ENCODE results near the gene REM1.
"Not testable (repeated sequence)": the region's sequence is repeated elsewhere in the genome, so short reads cannot be mapped to it uniquely, and the experiment has no call there.

REM1 gene, protein sequence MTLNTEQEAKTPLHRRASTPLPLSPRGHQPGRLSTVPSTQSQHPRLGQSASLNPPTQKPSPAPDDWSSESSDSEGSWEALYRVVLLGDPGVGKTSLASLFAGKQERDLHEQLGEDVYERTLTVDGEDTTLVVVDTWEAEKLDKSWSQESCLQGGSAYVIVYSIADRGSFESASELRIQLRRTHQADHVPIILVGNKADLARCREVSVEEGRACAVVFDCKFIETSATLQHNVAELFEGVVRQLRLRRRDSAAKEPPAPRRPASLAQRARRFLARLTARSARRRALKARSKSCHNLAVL

DNA sequence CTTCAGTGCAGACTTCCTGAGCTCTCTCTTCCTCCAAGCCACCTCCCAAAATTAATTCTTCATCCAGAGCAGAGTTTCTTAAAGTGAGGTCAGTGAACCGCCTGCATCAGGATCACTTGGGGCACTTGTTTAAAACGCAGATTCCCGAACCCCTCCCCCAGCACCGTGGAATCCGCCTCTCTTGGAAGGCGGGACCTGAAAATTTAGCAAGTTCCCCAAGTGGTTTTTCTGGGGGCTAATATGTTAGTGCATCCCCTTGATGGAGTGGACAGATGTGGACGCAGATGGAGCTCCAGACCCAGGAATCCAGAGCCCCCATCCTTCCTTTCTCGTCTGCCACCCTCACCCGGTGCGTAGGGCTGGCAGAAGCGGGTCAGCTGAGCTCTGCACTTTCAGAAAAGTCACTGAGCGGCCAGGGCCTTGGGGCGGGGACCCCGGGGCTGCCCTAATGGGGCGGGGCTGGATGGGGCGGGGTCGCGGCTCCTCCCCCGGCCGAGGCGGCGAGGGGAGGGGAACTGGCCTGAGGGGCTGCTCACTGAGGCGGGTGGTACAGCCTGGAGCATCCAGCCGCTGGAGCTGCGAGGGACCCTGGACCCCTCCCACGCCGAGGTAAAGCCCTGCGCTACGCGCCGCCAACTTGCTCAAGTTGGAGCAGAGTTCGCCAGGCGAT lies at the start of gene REM1, which contains the start of gene DEFB124:
REM1 (plus strand) TSS at position 531 of the 670 bp plus-strand sequence. CDS start 1,158 bp downstream, outside the sequence.
DEFB124 (minus strand) TSS at position 370 of the 670 bp plus-strand sequence. CDS start 2,114 bp downstream, outside the sequence.
- no peak for DNase-seq

DNA sequence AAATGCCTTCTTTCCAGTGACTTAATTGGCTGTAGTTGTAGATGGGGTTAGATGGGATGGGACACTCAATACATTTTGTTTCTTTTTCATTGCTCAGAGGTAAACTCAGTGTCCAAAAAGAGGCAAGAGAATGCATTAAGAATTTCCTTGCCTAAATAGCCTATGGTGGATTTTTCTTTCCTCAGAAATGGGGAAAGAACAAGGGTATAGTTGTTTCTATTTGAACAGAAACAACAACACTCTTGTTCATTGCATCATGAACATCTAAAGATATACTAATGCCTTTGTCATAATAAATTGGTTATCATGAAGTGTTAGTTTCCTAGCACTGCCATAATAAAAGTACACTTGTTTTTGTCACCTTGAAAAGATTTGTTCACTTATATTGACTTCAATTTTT lies 49.3 kb upstream of the REM1 start:
- DNase-seq = no peak

DNA sequence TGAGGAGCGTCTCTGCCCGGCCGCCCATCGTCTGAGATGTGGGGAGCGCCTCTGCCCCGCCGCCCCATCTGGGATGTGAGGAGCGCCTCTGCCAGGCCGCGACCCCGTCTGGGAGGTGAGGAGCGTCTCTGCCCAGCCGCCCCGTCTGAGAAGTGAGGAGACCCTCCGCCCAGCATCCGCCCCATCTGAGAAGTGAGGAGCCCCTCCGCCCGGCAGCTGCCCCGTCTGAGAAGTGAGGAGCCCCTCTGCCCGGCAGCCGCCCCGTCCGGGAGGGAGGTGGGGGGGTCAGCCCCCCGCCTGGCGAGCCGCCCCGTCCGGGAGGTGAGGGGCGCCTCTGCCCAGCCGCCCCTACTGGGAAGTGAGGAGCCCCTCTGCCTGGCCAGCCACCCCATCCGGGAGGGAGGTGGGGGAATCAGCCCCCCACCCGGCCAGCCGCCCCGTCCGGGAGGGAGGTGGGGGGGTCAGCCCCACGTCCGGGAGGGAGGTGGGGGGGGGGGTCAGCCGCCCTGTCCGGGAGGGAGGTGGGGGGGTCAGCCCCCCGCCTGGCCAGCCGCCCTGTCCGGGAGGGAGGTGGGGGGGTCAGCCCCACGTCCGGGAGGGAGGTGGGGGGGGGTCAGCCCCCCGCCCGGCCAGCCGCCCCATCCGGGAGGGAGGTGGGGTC lies 48.1 kb upstream of the REM1 start:
- not testable (repeated sequence) for DNase-seq

DNA sequence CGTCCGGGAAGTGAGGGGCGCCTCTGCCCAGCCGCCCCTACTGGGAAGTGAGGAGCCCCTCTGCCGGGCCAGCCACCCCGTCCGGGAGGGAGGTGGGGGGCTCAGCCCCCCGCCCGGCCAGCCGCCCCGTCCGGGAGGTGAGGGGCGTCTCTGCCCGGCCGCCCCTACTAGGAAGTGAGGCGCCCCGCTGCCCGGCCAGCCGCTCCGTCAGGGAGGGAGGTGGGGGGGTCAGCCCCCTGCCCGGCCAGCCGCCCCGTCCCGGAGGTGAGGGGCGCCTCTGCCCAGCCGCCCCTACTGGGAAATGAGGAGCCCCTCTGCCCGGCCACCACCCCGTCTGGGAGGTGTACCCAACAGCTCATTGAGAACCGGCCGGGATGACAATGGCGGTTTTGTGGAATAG lies 47.5 kb upstream of the REM1 start:
- not testable (repeated sequence) for DNase-seq

DNA sequence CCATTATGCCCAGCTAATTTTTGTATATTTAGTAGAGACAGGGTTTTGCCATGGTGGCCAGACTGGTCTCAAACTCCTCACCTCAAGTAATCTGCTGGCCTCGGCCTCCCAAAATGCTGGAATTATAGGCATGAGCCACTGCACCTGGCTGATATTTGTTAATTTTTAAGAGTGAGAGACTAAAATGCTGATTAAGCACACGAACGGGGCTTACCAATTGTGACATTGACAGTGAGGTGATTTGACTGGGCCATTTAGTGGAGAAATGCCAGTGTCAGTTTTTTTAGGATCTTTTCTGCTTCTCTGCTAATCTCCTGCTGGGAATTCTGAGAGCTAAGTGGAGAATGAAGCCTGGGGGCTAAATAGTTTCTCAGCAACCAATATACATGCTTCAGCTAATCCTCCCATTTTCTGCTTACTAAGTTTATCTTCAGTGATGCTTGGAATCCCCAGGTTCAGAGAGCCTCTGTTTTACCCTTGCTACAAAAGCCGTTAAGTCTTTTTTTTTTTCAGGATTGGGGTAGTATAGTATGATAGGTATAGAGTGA lies 44.4 kb upstream of the REM1 start:
- DNase-seq = no peak

DNA sequence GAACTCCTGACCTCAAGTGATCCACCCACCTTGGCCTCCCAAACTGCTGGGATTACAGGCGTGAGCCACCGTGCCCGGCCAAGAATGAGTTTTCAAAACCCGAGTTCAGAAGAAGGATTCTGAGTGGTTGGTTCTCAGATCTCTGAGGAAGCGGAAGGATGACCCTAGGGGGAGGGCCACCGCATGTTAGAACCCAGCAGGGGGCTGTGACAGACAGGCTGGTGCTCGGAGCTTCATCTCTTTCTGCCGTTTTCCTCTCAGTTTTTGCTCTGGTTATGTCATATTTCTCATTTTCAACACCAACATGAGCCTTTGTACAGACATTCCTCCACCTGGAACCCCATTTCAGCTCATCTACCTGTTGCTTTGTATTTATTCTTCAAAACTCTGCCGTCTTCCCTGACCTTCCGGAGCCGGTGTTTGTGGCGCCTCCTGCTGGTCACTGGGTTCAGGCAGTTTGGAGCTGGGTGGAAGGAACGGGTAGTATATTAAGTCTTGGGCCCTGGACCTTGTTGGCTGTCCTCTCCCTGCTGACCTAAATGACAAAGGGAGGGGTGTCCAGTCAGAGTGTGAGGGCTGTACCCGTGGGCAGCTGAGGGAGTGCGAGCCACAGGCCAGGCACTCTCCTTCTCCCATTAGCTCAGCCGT lies 35.0 kb upstream of the REM1 start, which contains the start of gene DEFB123:
DEFB123 (plus strand) TSS at position 621 of the 648 bp plus-strand sequence. CDS start 67 bp downstream, outside the sequence.
- no peak for DNase-seq

DNA sequence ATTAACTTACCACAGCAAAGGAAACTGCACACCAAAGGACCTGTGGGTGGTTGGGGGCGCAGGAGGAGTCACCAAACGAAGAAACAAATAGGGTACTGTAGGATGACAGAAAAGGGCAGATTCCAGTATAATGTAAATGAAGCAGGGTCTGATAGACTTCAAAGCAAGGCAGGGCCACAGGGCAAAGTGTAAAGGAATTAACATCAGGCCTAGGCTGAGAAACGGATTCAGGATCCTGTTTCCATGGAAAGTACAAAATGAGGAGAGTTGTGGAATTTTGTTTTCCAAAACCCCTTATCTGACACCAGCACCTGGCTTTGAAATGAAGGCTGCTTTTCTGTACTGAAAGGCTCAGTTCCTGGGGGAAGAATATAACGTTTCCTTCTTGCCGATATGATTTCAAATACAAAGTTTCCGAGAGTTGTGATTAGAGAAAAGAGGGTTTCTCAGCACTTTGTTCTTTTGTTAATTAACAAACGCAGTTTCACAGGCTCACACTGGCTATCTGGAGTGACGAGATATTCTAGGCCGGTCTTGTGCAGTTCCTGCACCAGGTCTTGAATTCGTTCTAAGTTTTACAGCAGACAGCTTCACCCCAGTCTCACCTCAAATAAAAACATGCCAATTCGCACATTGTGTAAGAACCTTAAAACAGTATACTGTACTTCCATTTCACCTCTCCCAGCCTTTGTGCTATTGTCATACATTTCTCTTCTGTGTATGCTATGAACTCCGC lies 28.8 kb upstream of the REM1 start:
- no peak for DNase-seq

DNA sequence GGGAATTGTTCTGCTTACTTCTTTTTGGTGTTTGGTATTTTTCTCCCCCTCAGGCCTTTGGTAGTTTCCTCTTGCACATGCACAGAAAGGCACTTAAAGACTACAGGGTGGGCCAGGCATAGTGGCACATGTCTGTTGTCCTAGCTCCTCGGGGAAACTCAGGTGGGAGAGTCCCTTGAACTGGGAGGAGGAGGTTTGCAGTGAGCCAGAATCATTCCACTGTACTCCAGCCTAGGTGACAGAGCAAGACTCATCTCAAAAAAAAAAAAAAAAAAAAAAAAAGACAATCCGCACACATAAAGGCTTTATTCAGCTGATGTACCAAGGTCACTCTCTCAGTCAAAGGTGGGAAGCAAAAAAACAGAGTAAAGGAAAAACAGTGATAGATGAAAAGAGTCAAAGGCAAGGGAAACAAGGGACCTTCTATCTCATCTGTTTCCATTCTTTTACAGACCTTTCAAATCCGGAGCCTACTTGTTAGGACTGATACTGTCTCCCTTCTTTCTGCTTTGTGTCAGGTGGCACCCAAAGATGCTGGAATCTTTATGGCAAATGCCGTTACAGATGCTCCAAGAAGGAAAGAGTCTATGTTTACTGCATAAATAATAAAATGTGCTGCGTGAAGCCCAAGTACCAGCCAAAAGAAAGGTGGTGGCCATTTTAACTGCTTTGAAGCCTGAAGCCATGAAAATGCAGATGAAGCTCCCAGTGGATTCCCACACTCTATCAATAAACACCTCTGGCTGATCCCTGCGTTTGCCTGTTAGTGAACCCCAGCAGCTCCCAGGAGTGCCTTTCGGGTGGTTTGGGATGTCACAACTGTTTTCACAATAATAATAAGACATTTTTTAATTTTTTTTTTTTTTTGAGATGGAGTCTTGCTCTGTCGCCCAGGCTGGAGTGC lies 25.3 kb upstream of the REM1 start:
- no peak for DNase-seq

DNA sequence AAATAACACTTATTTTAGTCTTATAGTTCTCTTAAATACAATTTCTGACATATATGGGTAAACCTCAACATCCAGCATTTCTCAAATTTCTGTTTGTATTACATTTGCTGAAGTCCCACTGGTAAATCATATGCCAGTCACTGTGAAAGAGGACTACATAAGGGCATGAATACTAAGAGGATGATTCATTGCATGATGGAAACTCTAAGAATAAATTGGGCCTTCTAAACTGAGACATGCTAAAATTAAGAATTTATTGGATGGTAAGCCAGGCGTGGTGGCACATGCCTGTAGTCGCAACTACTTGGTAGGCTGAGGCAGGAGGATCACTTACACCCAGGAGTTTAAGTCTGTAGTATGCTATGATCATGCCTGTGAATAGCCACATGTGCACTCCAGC lies 22.5 kb upstream of the REM1 start:
- no peak for DNase-seq

DNA sequence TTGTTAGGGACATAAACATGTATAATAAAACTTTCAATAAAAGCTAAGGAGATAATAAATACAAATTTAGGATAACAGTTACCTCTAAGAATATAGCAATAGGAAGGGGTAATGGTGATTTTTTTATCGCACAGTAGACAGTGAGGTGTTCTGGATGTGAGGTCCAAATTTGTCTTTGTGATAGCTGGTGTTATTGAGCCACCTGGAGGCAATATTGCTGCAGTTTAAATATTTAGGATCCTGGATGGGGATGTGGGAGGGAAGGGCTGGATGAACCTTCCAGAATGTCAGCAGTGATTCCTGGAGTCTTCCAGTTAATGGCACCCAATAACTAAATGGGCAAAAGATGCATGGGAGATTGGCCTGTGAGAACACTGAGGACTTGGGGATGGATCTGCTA lies 20.7 kb upstream of the REM1 start:
- no peak for DNase-seq

DNA sequence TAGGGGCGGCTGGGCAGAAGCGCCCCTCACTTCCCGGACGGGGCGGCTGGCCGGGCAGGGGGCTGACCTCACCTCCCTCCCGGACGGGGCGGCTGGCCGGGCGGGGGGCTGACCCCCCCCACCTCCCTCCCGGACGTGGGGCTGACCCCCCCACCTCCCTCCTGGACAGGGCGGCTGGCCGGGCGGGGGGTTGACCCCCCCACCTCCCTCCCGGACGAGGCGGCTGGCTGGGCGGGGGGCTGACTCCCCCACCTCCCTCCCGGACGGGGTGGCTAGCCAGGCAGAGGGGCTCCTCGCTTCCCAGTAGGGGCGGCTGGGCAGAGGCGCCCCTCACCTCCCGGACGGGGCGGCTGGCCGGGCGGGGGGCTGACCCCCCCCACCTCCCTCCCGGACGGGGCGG lies 4.1 kb upstream of the REM1 start:
- not testable (repeated sequence) for DNase-seq

DNA sequence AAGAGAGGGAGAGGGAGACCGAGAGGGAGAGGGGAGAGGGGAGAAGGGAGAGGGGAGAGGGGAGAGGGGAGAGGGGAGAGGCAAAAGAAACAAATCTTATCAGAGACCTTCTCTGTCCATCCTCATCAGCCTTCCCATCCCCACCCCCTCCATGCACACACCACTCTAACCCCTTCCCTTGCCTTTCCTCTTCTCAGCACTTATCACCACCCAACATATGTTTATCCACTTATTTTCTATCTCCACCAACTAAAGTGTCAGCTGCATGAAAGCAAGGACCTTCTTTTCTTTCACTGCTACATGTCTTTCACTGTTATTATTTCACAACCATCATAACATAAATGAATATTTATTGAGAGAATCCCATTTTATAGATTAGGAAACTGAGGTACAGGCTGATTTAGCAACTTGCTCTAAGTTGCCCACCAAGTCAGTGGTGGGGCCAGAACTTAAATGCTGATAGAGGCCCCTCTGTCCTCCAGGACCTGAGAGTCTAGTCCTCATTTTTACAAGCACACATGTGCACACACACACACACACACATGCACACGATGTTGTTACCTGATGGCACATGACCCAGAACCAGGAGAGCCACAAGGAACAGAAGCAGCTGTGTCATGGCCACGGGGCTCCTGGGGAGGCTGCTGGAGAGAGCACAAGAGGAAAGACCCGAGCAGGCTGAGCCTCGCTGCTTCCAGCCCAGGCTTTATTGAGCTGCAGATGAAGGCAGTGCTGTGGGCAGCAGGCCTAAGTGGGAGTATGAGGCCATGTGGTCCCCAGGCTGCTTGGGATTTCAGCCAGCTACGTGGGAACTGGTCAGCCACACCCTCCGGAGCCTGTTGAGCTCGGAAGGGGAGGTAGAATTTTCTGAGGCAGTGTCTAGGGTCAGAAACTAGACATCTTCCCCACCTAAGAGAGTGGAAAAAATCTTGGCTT lies 2.4 kb upstream of the REM1 start:
- no peak for DNase-seq

DNA sequence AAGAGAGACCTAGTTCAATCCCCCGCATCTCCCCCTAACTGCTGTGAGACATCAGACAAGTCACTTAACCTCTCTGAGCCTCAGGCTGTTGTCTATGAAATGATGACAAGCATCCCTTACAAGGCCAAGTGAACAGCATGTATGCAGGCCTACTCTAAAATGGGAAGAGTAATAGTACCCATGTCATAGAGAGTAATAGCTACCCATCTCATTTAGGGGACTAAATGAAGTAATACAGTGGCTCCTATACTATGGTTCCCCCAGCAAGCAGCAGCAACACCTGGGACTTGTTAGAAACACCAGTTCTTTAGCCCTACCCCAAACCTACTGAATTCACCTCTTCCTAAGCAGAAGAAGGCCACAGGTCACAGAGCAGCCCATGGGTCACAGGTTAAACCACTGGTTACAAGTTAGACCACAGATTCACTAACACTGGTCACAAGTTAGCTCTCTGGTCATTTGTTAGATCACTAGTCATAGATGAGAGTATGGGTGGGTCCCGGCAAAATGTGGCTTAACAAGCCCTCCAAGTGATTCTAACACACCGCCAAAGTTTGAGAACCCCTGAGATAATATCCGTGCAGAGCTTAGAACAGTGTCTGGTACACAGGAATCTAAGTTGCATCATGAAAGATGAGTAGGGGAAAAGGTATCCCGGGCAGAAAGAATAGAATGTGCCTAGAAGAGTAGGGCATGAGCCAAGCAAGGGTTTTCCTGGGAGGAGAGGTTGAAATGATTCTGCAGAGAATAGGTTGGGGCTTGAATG lies 1.6 kb upstream of the REM1 start:
- no peak for DNase-seq

DNA sequence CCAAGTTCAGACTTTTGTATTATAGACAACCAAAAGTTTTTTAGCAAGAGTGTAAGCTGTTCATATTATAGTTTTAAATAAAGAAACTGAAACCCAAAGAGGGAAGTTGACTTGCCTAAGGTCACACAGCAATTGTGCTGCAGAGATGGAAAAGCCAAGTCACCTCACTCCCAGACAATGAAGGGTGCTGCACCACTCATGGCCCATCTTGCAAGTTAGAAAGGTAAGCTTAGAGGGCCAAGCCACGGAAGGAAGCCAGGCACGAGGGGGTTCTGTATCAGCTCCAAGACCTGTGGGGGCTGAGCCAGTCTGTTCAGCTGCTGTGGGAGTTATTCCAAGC lies 1.0 kb upstream of the REM1 start:
- DNase-seq = no peak

DNA sequence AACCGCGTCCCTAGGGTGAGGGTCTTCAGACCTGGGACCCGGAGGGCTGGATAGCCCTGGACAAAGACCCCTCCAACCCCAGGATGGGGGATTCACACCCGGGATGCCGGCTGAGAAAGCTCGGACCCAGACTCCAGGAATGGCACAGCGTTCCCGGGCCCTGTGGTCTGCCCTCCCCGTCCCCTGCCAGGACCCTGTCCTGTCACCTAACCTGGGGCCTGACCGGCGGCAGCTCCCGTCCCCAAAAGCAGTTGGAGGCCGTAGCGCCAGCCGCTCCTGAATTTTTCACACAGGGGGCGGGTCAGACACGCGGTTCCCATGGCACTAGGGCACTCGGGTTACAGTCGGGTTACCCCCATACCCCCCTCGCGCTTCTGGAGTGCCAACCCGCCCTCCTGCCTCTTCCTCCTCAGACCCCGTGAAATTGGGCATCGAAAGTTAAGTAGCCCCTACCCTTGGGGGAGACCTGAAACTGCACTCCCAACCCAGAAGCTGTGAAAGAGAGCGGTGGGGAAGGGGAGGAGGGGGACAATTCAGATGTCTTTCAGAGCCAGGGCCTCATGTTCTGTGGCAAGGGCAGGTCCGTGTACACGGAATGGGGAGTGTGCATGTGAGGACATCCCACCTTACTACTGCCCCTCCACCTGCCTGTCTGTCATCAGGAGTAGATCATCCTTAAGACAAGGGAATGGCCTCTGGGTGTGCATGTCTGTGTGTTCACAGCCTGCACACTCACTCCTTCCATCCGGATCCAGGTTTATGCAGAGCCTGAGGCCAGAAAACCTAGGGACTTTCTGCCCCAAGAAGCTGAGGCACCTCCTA lies 595 bp downstream of the REM1 start:
- DNase-seq = no peak

DNA sequence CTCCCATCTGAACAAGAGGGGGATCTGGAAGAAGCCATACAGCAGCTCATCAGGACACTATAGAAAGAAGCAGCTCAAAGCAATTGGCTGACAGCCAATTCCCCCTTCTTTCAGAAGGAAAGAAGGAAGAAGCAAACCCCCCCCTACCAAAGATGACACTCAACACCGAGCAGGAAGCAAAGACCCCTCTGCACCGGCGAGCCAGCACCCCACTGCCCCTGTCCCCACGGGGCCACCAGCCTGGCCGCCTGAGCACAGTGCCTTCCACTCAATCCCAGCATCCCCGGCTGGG lies 1.2 kb downstream of the REM1 start:
- no peak for DNase-seq

DNA sequence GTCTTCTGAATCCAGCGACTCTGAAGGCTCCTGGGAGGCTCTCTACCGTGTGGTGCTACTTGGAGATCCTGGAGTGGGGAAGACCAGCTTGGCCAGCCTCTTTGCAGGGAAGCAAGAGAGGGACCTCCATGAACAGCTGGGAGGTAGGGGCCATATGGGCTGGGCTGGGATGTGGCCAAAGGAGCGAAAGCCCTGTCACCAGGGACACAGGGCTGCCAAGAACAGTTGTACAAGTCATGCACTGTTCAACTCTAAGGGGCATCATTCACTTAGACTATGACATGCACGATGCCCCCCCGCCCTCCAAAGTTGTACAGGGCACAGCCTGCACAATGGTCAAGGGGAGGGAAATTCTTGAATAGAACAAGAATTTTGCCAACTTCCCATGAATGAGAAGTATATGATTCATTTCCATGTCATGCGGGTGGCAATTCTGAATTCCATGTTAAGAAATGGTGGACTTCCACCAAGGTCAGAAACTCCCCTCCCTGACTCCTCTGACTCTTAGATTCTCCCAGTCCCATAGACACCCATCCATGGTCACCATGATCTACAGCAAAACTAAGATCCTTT lies 1.6 kb downstream of the REM1 start:
- DNase-seq = no peak

DNA sequence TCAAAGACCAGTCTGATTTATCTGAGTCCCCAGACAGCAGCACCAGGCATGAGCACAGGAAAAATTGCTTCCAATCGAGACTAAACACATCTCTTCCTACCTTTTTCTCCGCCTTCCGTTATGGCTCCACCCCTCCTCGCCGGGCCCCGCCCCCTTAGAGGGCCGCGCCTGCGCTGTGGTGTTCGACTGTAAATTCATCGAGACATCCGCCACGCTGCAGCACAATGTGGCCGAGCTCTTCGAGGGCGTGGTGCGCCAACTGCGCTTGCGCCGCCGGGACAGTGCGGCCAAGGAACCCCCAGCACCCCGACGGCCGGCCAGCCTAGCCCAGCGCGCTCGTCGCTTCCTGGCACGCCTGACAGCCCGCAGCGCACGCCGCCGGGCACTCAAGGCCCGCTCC lies 8.9 kb downstream of the REM1 start:
- DNase-seq = no peak
